Natural killer cell (primary cell): Measurements from ENCODE around the gene VWA7. TPM values are rescaled to one million over a fixed set of nuclear protein-coding genes. Genes with fewer than 3 reads are reported as not detected.

Source experiments
- ATAC-seq, 3 donors: fragments of 150-1000 bp in 2 of 3; fragments of 200-7000 bp in 1 of 3; cut with Tn5 transposase; 1 replicate in 1 of 3; 2 replicates in 2 of 3; pipeline ENCODE4 v1.10.0; 2021; ENCODE audit warnings: mild to moderate bottlenecking in 2 of 3, moderate library complexity in 2 of 3
- DNase-seq, 2 donors: peaks; one replicate each; pipeline versions ENCODE4 v3.0.0 to v3.0.0-alpha.2; 2013 to 2021; ENCODE audit warnings: mixed read lengths in 1 of 2
- H3K27ac ChIP-seq: one replicate; pipeline ENCODE4 v1.5.1; 2013; ENCODE audit warnings: mild to moderate bottlenecking, low read length
- H3K27me3 ChIP-seq: one replicate; pipeline ENCODE4 v1.6.1; 2013; ENCODE audit warnings: low read length; ENCODE audit not compliant: control insufficient read depth, insufficient read depth
- H3K36me3 ChIP-seq: one replicate; pipeline ENCODE4 v1.6.1; 2013; ENCODE audit warnings: low read length; ENCODE audit not compliant: control insufficient read depth, insufficient read depth
- H3K4me1 ChIP-seq: one replicate; pipeline ENCODE4 v1.6.1; 2013; ENCODE audit warnings: low read length; ENCODE audit not compliant: control insufficient read depth, insufficient read depth
- H3K4me3 ChIP-seq: one replicate; pipeline ENCODE4 v1.5.1; 2013; ENCODE audit warnings: low read length
- H3K9me3 ChIP-seq: one replicate; pipeline ENCODE4 v1.6.1; 2013; ENCODE audit warnings: low read length; ENCODE audit not compliant: control insufficient read depth, insufficient read depth
- H3K27ac Mint-ChIP-seq, 2 donors: one replicate each; pipeline ENCODE4 v1.8.0; 2022; ENCODE audit warnings: mild to moderate bottlenecking in 2 of 2, mixed read lengths in 2 of 2, moderate library complexity in 1 of 2
- H3K27me3 Mint-ChIP-seq, 2 donors: one replicate each; pipeline ENCODE4 v1.8.0; 2022; ENCODE audit warnings: low read depth in 2 of 2, mixed read lengths in 2 of 2
- H3K36me3 Mint-ChIP-seq: one replicate; pipeline ENCODE4 v1.8.0; 2022; ENCODE audit warnings: mixed read lengths
- H3K4me1 Mint-ChIP-seq, 2 donors: one replicate each; pipeline ENCODE4 v1.8.0; 2022; ENCODE audit warnings: mixed read lengths in 2 of 2
- H3K4me3 Mint-ChIP-seq: one replicate; pipeline ENCODE4 v1.8.0; 2022; ENCODE audit warnings: mild to moderate bottlenecking, moderate library complexity, mixed read lengths
- H3K9me3 Mint-ChIP-seq, 2 donors: one replicate each; pipeline ENCODE4 v1.8.0; 2022; ENCODE audit warnings: mixed read lengths in 2 of 2
- CTCF ChIP-seq: fragments of 200-600 bp; IDR thresholded peaks from one replicate; pipeline ENCODE4 v1.8.0; 2022; ENCODE audit warnings: antibody characterized with exemption
- whole genome bisulfite sequencing: methylation state at CpG from one replicate; pipeline ENCODE4 v1.1.7; 2013; ENCODE audit warnings: missing lambda C conversion rate; ENCODE audit not compliant: insufficient coverage; 5-methylcytosine and 5-hydroxymethylcytosine counted together
- intact Hi-C: fragments of 100-400 bp; cut with micrococcal nuclease; formaldehyde crosslinking; loops from one replicate; pipeline ENCODE4 v1.14.2; 2022
- total RNA-seq, 4 donors: library from RNA; stranded (reverse); fragments of 120-200 nt in 1 of 4; gene quantifications; one replicate each; pipeline versions ENCODE4 v1.2.3 to v1.2.4, GENCODE V29; 2013 to 2022

The VWA7 gene
- total RNA-seq, 3 donors from 2014 or later (not counting 1 experiment from before 2014, with no cell fraction given) = 2.4 to 4.7 (median 3.2) TPM

- Mint-ChIP-seq H3K36me3 (no peaks in the 10 kb centered on the region), H3K9me3 (no peaks in the 10 kb centered on the region), H3K27ac (peak overlapping the region; percentile 91 to 99), H3K4me1 (peaks cover 61 to 82% of the 10 kb centered on the region in 2 donors), H3K27me3 (no peaks in the 10 kb centered on the region), H3K4me3 (peak overlapping the region; percentile 97)
- Histone ChIP-seq H3K36me3 (peaks cover 39% of the 10 kb centered on the region), H3K27ac (peak overlapping the region; percentile 83), H3K4me3 (peak overlapping the region; percentile 68), H3K27me3 (no peaks in the 10 kb centered on the region), H3K9me3 (no peaks in the 10 kb centered on the region), H3K4me1 (peaks cover 67% of the 10 kb centered on the region)
- no peak for DNase-seq
- ATAC-seq = no peak
- TF ChIP-seq CTCF = no peak
- WGBS = 0% methylated on average over 2 of the region's 2 CpGs
- intact Hi-C loops = loop anchor here (10.0 kb wide), 1 partner anchor 190 kb away; the partner anchor contains the start of genes ATP6V1G2, DDX39B and NFKBIL1
Measured at GRCh38 chr6:31734247-31734820, 42.8 kb downstream of the VWA7 start.

- H3K4me3 ChIP-seq = no peak overlapping the region
- Mint-ChIP-seq H3K4me1 (peaks cover 61 to 82% of the 10 kb centered on the region in 2 donors), H3K4me3 (peak overlapping the region; percentile 97), H3K27me3 (no peaks in the 10 kb centered on the region), H3K9me3 (no peaks in the 10 kb centered on the region), H3K27ac (peak overlapping the region; percentile 91 to 99), H3K36me3 (no peaks in the 10 kb centered on the region)
- peaks cover 39% of the 10 kb centered on the region for H3K36me3 ChIP-seq
- H3K4me1 ChIP-seq = peaks cover 67% of the 10 kb centered on the region
- H3K9me3 ChIP-seq = no peaks in the 10 kb centered on the region
- H3K27ac ChIP-seq = peak overlapping the region; percentile 83
- ATAC-seq = no peak
- DNase-seq = no peak
- TF ChIP-seq CTCF = no peak
- no peaks in the 10 kb centered on the region for H3K27me3 ChIP-seq
- intact Hi-C loops = loop anchor here (10.0 kb wide), 1 partner anchor 189 kb away; the partner anchor contains the start of genes ATP6V1G2, DDX39B and NFKBIL1
- WGBS = 82% methylated on average over 4 of the region's 4 CpGs
Measured at GRCh38 chr6:31733734-31734133, 43.4 kb downstream of the VWA7 start.

- H3K9me3 Mint-ChIP-seq = no peaks in the 10 kb centered on the region
- DNase-seq (no peak), ATAC-seq (no peak)
- no peaks in the 10 kb centered on the region for H3K27me3 Mint-ChIP-seq
- peaks cover 55 to 80% of the 10 kb centered on the region in 2 donors for H3K4me1 Mint-ChIP-seq
- no peak for TF ChIP-seq CTCF
- intact Hi-C loops = loop anchor here (10.0 kb wide), 1 partner anchor 187 kb away; the partner anchor contains the start of genes ATP6V1G2, DDX39B and NFKBIL1
- 88% methylated on average over 2 of the region's 3 CpGs for WGBS
- Histone ChIP-seq H3K9me3 (no peaks in the 10 kb centered on the region), H3K27ac (no peak overlapping the region), H3K4me3 (no peak overlapping the region), H3K4me1 (peaks cover 68% of the 10 kb centered on the region), H3K36me3 (peaks cover 41% of the 10 kb centered on the region), H3K27me3 (no peaks in the 10 kb centered on the region)
- peak overlapping the region; percentile 97 for H3K4me3 Mint-ChIP-seq
- H3K36me3 Mint-ChIP-seq = peaks cover under 1% of the 10 kb centered on the region
- peak overlapping the region; percentile 90 to 91 for H3K27ac Mint-ChIP-seq
Measured at GRCh38 chr6:31732029-31732428, 45.1 kb downstream of the VWA7 start.
